GM19240 (cell line): ENCODE measurements around the gene FER.
"Not testable (repeated sequence)": the region's sequence is repeated elsewhere in the genome, so short reads cannot be mapped to it uniquely, and the experiment has no call there.

ENCODE experiments used
- DNase-seq: peaks from one replicate; pipeline ENCODE4 v3.0.0; 2011; ENCODE audit warnings: low spot score; ENCODE audit not compliant: insufficient read length

Gene FER

DNA sequence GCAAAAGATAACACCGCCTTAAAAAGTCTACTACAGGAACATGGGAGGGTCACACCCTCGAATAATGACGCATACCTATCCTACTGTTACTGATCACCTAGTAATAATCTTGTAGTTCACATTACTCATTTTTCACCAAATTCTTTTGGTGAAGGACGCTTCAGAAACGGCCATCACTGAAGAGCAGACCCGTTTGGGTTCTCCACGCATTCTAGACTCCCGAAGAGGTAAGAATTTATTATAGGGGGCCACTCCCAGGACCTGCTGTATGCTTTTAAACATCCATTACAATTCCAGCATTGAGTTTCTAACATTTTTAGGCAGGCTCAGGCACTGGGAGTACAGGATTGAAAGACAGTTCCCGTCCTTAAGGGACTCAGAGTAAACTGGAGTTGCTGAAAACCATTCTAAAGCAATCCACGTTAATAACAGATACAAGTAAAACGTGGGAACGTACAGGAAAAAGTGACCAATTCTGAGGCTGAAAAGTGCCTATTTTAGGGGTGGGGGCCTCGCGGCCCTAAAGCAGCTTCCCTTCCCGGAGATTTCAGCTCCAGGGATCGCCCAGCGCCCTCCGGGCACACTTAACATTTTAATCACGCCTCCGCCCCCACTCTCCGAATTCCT is at the start of gene FER:
TSS of gene FER (plus strand) at position 124 of the 627 bp plus-strand sequence. CDS start 50,286 bp downstream, outside the sequence.
- no peak for DNase-seq

DNA sequence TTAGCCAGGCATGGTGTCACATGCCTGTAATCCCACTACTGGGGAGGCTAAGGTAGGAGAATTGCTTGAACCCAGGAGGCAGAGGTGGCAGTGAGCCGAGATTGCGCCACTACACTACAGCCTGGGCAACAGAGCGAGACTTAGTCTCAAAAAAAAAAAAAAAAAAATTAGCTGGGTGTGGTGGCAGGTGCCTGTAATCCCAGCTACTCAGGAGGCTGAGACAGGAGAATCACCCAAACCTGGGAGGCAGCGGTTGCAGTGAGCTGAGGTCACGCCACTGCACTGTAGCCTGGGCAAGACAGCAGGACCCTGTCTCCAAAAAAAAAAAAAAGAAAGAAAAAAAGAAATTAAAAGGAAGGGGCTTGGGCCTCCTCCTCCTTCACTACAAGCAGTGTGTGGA is 47.3 kb upstream of the FER start:
- not testable (repeated sequence) for DNase-seq

DNA sequence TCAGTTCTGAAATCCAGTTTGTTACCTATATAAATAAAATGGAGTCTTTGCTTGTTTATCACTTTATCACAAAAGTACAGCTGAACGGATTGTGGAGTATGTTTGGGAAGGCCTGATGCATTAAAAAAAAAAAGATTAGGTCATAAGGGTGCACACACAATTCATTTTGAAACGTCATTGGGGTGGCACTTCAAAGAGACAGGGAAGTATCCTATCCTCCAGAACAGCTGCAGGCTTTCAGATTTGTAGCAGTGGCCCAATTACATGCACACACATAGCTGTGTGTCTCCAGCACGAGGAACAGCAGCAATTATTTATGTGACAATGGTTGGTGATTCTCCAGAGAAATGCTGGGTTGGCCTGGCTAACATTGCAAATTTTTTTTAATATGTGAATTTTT is 46.8 kb upstream of the FER start:
- DNase-seq, result no peak

- DNase-seq, result no peak
Measured at GRCh38 chr5:108702546-108702945, 45.2 kb upstream of the FER start.

DNA sequence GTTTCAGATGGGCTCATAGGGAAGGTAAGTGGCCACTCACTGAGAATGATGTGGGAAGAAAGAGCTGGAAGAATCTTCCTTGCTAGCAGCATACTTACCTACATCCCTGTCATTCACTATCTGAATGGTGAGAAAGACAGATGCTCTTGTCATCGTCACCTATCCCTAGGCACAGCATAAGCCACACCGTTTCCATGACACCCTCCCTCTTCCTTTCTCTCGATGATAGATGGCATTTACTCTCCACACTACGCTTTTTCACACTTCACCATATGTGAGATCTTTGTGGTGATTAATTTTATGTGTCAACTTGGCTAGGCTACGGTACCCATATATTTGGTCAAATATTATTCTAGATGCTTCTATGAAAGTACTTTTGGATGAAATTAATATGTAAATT is 44.4 kb upstream of the FER start:
- no peak for DNase-seq

DNA sequence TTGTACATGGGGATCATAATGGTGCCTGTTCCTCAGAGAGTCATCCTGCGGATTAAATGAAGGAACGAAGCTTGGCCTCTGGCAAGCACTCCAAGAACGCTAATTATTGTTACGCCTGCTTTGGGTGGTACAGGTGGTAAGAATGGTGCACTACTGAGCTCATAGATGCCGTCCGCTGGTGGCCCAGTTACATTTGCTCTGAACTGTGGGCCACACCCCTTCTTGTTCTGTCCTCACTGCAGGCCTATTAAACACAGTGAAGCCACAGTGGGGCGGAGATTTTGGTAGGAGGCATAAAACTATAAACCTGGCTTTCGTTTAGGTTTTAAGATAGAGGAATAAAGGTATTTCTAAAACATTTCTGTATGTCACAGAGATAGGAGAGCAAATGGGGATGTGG is 40.6 kb upstream of the FER start:
- DNase-seq, result no peak

GRCh38 chr5:108711898-108712297 is 35.8 kb upstream of the FER start:
- no peak for DNase-seq

DNA sequence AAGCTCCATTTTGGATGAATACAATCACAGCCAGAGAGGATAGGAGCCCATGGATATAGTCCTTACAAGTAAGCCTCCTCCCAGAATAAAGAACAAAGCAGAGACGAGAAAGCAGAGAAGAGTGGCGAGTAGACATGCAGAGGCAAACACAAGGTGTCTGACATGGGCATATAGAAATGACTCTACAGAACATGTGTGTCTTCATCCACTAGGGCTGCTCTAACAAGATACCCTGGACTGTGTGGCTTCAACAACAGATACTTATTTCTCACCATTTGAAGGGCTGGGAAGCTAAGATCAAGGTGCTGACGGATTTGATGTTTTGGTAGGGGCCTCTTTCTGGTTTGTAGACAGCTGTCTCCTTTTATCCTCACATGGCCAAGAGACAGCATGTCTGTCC is 32.3 kb upstream of the FER start:
- no peak for DNase-seq

DNA sequence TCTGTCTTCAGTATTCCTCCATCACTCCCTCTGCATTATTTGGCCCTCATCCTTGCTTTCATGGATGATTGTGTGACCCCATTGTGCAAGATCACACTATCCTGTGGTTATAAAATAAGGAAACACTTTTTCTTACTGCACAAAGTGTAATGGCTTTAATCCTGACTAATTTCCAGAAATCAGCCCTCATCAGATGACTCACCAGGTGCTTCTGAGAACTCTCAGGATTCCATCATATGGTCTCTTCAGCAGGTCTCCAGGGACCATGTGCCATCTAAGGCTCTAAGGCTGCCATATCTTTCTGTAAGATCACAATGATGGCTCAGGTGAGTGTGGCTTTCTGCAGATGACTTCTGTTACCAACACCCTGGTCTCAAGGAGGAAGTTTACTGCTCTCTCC is 27.3 kb upstream of the FER start:
- no peak for DNase-seq

DNA sequence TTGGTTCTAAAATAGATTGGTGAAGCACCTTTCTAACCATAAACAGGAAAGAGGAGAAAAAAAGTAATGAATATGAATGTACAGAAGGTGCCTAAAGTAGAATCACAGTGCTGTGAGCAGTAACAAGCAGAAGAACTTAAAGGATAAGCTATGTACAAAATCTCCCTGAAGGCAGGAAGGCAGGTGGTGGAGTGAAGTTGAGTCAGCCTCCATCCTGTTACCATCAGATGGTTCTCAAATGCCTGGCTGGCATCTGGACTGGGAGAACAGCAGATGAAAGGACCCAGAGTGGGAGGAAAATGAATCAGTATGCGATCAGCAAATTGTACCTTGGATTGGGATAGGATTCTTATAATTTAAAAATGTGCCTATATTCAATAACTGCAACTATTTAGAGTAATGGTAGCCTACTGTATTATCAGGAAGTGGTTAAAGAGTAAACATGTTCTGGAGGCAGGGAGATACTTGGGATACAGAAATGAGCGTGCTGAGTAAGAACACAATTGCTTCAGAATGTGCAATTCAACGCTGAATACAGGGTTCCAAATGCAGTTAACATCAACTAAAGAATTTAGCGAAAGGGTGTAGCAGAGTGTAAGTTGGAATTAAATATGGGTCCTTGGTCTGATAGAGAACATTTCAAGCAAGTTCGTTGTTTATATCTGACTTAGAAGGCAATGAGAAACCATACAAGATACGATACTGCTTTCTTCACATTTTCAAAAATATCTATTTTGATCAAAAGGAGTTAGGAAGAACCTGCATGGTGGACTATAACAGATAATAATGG is 21.1 kb upstream of the FER start:
- DNase-seq, result no peak

- no peak for DNase-seq
Measured at GRCh38 chr5:108727236-108727650, 20.5 kb upstream of the FER start.

DNA sequence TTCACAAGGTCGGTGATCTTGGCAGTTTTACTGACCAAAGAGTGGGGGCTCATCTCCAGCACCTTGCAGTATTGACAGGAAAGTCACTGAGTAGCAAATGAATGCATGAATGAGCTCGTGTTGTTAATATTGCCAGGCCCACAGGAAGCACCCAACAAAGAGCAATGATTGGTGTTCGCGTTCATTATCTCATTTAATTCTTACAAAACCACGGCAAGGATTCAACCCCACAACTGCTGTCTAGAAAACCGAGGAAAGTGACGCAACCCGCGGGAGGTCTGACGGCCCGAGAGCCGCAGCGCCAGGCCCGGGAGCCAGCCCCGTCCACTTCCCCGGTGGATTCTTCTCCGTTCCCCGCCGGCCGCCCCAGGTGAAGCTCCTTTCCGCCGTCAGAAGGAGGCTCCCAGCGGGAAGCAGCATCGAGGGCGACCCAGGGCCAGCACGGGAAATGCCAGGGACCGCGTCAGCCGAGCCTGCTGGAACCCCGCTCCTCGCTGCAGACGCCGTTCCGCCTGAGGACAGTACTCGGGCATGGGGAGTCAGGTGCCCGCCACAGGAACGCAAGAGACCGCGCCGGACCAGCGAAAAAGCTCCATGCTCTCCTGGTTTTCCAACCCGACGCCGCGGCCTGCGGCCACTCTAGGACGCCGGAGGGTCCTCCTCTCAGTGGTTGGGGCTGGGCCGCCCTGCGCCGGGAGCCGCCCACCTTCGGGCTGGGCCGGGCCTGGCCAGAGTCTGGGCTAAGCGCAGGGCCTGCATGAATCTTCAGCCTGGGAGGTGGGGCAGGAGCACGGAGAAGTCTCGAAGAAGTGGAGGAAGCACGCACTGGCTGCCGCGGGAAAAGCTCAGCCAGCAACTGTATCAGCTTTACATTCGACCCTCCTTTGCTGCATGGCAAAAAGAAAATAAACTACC is 19.8 kb upstream of the FER start:
- no peak for DNase-seq

DNA sequence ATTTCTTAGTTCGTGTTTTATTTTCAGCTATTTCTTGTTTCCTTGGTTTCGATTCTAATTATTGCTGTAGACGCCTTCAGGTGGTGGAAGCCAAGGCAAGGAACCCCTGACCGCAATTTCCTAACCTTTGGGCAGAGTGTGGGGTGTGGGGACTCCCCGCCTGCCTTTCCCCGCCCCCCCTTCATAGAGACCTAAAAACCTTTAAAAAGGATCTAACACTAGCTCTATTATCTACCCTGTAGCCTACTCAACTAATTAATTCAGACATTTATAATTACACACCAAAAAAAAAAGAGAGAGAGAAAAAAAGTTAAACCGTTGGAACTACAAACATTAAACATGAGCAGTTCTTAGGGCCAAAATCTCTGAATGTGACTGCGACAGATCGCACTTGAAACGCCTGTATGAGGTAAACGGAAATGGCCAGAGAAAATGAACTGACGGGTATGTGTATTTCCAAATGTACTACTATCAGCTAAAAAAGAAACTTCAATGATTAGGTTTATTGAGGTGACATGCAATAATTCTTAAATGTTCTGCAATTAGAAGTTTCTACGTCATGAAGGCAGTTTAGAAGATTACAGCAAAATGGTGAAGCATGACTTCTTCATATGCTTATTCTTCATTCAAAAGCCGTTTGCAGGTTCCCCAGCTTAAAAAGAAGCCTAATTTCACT is 19.0 kb upstream of the FER start:
- no peak for DNase-seq

DNA sequence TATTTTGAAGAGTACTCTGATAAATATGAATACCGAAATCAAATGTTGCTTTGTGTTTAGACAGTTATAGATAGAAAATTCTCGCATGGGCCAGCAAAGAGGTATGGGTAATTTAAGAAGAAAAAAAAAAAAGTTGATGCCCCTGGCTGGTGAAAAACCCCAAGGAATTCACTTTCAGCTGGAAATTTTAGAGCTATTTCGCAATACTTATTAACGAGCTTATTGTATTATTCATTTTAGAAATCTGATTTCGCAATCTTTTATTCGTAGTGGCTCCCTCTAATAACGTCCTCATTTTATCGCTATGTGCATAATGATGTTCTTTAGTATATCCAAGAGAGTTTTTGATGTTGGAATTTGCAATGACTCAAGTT is 18.5 kb upstream of the FER start:
- DNase-seq, result no peak

GRCh38 chr5:108730617-108731340 is 16.9 kb upstream of the FER start:
- DNase-seq, result no peak

GRCh38 chr5:108735790-108736189 is 11.9 kb upstream of the FER start:
- DNase-seq, result no peak

DNA sequence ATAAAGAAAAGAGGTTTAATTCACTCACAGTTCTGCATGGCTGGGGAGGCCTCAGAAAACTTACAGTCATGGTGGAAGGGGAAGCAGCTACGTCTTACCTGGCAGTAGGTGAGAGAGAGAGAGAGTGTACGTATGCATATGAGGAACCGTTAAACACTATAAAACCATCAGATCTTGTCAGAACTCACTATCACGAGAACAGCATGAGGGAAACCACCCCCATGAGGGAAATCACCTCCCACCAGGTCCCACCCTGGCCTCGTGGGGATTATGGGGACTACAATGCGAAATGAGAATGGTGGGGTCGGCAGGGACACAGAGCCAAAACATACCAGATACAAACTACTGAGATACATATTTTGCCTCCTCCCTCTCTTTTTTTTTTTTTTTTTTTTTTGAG is 10.8 kb upstream of the FER start:
- DNase-seq, result no peak

DNA sequence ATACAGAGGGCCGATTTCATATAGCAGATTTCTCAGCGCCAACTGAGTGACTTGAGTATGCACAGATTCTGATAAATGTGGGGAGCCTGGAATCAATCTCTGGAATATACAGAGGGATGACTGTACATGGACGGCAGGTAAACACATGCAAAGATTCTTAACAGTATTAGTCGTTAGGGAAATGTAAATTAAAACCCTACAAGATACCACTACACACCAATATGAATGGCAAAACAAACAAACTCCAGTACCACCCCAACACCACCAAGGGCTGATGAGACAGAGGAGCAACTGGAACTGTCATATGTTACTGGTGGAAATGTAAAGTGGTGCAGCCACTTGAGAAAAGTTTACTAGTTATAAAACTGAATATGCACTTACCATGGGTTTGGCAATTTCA is 8.3 kb upstream of the FER start:
- DNase-seq, result no peak

DNA sequence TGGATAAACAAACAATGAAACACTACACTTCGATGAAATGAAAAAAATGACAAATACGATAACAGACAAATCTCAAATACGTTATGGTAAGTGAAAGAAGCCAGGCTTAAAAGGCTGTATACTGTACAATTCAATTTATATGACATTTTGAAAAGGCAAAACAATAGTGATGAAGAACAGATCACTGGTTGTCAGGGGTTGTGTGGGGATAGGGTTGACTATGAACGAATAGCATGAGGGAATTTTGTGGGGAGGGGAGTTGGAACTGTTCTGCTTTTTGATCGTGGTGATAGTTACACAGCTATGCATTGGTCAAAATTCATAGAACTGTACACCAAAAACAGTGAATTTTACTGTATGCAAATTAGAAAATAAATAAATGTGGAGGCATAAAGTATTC is 7.8 kb upstream of the FER start:
- DNase-seq, result no peak

DNA sequence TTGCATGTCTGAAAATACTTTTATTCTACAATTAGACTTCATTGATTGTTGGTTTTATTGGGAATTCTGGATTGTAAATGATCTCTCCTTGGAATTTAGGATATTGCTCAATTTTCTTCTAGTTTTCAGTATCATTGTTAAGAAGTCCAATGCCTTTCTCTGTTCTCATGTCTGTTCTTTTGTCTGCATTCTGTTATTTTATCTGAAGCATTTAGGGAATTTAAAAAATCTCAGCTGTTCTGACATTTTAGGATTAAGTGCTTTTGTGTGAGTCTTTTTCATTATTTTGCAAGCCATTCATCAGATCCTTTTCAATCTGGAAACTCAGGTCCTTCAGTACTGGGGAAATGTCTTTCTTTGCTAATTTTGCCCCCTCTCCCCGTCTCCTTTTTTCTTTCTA is 4.4 kb upstream of the FER start:
- no peak for DNase-seq

- DNase-seq, result no peak
Measured at GRCh38 chr5:108743846-108744245, 3.9 kb upstream of the FER start.
